Amniotic stem cell (primary cell): ENCODE measurements around the gene WDR64.

Experiments used
- DNase-seq: peaks from one replicate; lab custom pipeline; 2025; lab: John Stamatoyannopoulos, UW

Gene WDR64

DNA sequence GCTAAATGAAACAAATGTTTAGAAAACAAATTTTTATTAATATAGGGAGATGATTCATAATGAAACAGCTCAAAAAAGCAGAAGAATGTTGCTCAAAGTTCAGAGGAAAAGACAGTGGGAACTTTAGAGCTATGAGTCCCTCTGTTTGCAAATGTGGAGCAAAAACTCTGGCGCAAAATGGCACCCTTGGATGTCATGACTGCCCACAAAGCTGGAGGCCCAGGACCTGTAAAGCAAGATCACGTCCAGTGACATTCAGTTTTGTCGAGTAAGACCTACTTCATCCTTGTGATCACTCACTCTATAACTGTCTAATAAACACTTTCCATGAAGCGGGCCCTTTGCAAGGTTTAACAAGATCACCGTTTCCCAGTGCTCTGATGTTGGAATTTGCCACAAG, 186.8 kb downstream of the WDR64 start:
- DNase-seq: no peak

DNA sequence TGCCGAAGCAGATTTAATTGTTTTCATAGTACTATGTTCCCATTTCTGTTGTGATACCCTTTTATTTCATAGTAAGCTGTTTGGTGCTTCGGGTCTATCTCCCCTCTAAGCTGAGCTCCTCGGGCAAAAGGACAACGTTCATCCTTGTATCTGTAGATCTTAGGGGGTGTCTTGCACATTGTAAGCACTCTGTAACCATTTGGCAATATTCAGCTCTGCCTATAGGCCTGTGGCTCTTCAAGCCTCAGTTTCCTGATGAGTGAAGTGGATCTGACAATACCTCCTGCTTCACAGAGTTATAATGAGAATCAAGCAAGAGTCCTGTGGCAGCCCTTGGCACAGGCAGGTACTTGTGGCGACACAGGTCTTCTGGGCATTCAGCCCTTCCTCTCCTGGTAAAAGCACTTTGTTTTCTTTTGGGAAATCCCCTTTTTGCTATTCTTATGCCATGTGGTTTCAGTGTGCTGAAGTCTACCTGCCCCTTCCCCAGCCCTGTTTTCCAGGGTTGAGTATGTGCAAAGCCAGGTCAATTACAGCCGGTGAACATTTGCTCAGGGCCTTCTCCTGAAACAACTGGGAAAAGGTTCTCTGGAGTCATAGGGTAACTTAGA, 187.4 kb downstream of the WDR64 start:
- DNase-seq: no peak

DNA sequence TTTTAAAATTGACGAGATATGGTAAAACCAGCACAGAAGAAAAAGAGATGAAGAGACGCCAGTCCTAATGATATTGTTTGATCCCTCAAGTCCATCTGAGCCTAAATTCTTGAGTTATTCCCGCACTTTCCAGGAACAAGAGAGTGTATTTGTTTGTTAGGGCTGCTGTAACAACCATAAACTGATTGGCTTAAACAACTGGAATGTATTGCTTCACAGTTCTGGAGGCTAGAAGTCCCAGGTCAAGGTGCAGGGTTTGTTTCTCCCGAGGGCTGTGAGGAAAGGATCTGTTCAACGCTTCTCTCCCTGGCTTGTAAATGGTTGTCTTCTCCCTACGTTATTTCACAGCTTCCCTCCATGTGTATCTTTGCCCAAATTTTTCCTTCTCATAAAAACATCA, 188.1 kb downstream of the WDR64 start:
- no peak for DNase-seq

DNA sequence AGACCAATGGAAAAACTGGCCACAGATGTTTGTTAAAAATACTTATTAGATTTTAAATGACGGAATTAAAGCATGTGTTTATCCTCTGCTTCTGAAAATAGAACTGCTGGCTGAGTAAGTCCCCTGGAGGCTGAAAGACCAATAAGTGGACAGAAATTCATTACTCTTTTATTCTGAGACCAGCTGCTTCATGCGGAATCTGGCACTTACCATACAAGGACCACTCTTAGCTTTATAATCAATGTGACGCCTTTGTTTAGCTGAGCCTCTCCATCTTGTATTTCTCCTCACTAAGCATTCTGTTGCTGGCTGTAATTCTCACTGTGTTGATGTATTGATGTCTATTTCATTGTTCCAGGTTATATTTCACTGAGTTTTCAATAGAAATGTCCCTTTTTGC, 189.6 kb downstream of the WDR64 start:
- DNase-seq: no peak

DNA sequence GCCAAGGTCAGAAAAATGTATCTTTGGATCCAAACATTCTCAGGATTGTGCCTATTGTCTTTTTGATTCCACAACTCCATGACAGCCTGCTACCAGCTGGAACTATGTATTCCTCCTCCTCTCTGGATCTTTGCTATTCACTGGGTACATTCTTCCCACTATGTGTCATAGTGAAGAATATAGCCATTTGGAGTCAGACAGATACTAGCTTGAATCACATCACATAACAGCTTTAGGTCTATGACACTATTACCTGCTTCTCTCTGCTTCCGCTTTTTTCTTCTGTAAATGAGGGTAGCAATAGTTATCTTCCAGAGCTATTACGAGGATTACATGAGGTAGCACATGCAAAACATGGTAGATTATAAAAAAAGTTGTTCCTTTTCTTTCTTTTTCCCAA, 190.5 kb downstream of the WDR64 start:
- peak; percentile 23 for DNase-seq

DNA sequence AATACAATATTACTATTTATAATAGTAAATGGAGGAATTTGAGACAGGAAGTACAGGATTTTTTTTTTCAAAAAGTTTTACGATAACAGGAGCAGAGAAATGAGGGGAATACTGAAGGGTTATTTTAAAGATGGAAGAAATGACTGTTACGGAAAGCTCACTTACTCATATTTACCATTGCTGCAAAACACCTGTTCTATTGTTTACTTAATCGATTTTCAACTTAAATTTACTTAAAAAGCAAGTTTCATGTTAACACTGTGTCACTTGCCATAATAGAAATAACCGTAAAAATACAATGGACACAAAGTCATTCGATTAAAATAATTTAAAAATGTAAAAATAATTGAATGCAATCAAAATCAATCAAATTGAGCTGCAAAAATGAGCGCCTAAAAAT, 192.5 kb downstream of the WDR64 start:
- DNase-seq: no peak

DNA sequence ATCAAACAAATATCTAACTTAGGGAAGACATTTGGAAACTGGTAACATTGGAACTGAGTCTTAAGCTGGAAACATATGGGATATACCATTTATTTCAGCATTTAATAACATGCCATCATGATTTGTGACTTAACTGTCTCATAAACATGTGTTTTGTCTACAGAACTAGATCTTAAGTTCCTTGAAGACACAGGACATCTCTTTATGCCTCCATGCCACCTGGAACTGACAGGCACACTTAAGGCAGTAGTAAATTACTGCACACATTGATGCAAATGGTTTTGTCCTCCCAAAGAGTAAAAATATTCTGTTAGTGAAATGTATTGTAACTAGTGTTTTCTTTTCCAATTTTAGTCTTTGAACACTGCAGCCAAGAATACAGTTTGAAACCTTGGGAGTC, 194.3 kb downstream of the WDR64 start:
- no peak for DNase-seq

DNA sequence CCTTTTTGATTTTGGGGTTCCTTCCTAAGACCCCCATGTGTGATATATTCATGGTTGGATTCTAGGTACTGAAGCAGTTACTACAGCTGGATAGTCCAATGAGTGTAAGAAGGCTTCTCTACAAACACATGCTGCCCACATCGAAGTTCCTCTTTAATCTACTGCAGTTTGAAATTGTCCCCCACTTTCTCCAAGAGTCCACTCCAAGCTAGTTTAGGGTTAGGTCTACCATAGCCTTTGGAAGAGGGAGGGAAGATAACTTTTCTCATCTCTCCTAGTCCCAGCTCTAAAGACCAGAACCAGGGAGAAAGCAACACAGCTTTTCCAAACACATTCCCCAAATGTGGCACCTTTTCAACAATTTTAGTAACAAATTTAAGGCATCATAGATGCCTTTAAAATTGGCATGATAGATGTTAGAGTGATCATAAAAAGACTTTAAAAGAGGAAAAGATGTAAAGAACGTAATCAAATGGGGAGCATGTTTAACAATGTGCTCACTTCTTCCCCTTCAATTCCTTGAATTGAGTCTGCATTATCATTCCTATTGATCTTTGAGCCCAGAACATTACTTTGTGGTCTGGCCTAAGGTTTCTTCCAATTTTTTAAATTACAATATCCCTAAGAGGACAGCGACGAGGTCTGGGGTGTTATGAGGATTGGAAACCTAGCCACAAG, 194.9 kb downstream of the WDR64 start:
- DNase-seq: no peak

DNA sequence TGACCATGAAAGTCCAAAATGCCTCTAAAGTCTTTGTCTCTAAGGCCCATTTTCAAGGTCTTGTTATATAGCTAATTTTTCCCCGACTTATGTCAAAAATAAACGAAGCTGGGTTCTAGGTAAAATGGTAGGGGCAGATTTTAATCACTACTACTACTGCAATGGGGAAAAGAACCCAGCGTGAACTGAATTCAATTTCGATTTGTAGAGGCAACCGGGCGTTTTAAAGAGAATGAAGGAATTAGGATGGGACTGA, 195.4 kb downstream of the WDR64 start:
- no peak for DNase-seq

DNA sequence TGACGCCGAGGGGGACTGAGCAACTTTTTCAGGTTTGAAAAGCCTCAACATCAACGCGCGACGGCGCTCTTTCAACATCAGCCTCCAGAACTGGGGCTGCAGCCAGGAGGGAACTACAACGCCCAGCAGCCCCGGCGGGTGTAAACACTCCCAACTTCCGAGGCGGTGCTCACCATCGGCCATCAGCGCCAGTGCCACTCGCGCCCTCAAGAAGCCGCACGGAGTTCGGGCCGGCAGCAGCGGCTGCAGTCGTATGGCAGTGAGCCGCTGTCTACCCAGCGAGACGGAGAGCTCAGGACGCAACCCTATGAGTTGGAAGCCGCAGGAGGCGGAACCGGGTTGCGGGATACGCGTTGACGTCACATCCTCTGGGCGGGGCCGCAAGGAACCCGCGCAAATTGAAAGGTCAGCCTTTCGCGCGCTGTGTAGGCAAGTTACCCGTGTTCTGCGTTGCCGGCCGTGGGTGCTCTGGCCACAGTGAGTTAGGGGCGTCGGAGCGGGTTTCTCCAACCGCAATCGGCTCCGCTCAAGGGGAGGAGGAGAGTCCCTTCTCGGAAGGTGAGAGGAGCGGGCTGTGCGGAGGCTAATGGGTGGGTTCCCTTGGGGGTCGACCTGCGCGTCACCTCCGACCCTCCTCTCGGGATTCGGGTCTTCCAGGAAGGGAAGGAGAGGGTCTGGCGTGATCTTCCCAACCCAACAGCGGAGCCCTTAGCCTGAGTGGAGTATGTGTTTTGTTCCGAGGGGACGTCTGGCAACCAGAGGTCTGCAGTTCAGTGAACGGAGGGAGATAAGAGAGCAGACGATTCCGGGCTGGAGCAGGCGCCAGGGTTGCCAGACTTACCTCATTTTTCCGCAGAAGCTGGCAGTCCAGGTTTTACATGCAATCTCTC, 196.0 kb downstream of the WDR64 start, which contains the start of gene EXO1:
Gene EXO1 (plus strand): TSS at position 409 of the 890 bp plus-strand sequence. CDS start 2,222 bp downstream, outside the sequence.
- DNase-seq: peak; percentile 89

DNA sequence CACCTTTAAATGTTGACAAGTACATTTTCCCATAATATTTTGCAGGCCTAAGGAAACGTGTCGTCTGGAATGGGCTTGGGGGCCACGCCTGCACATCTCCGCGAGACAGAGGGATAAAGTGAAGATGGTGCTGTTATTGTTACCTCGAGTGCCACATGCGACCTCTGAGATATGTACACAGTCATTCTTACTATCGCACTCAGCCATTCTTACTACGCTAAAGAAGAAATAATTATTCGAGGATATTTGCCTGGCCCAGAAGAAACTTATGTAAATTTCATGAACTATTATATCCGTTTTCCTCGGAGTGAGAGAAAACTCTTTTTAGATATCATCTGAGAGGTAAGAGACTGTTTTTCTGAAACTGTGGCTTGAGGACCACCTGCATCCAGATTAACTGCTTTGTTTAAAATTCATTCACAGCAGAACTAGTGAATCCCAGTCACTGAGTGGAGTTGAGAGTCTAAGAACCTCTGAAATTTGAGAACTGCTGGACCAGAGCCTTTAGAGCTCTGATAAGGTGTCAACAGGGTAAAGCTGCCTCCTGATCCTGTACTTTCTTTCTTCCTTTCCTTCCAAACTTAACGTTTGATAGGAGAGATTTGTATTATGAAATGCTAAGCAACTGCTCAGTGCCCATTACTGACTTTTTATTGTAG, 196.7 kb downstream of the WDR64 start:
- no peak for DNase-seq

DNA sequence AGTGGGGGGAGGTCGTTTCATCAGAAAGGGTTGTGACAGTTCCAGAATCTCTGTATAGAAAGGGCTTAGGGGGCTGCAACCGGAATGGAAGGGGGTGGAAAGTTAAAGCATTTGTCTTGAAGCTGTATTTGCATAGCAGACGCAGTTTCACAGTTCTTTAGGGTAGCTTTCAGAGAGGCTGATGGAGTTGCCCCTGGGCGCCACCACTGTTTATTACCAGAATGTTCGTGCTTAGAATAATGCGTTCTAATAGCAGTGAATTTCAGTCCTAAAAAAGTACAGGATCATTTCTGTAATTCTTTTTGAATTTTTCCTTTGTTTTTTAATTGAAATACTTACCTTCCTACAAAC, 197.2 kb downstream of the WDR64 start:
- DNase-seq: no peak
